HEK293 (cell line): Measurements from ENCODE around the gene FSCN2.

Experiments
- CTCF ChIA-PET: fragments of 350-600 bp; formaldehyde crosslinking; extraction: SDS; loops from one replicate; lab custom pipeline; 2021; ENCODE audit warnings: antibody characterized with exemption; lab: Yijun Ruan, JAX
- POLR2A ChIA-PET: fragments of 300-600 bp; formaldehyde crosslinking; extraction: SDS; loops from one replicate; lab custom pipeline; 2020; ENCODE audit warnings: antibody characterized with exemption, inconsistent platforms; lab: Yijun Ruan, JAX
- H3K27ac ChIP-seq: fragments of 200-500 bp; sonication (Bioruptor generic); 2 replicates; pipeline ENCODE4 v1.5.1; 2014; ENCODE audit warnings: low read depth, low read length, control low read depth, inconsistent platforms; ENCODE audit errors: extremely low read depth
- H3K36me3 ChIP-seq, 2 experiments: fragments of 200-500 bp in 1 of 2; sonication (Bioruptor generic) in 1 of 2; 1 replicate in 1 of 2; 2 replicates in 1 of 2; pipeline ENCODE4 v1.5.1; 2014 to 2017; ENCODE audit warnings: inconsistent platforms in 2 of 2, low read length in 2 of 2; ENCODE audit not compliant: control insufficient read depth in 2 of 2, insufficient read depth in 1 of 2
- H3K4me1 ChIP-seq: fragments of 200-500 bp; sonication (Bioruptor generic); 2 replicates; pipeline ENCODE4 v1.5.1; 2014; ENCODE audit warnings: mild to moderate bottlenecking, low read length, inconsistent platforms; ENCODE audit not compliant: control insufficient read depth, insufficient read depth
- H3K4me3 ChIP-seq: 2 replicates; pipeline ENCODE4 v1.5.1; 2011; ENCODE audit warnings: low read depth, mild to moderate bottlenecking, control low read depth, low read length, moderate library complexity
- H3K9me3 ChIP-seq: fragments of 200-500 bp; sonication (Bioruptor generic); 2 replicates; pipeline ENCODE4 v1.5.1; 2014; ENCODE audit warnings: low read depth, low read length, inconsistent platforms; ENCODE audit not compliant: control insufficient read depth, insufficient read depth
- ATF2 ChIP-seq: fragments of 450-650 bp; formaldehyde crosslinking; IDR thresholded peaks from 2 replicates; pipeline ENCODE4 v1.5.1; 2016; ENCODE audit warnings: missing biosample characterization, missing genetic modification characterization, low read depth
- GLI4 ChIP-seq: fragments of 450-650 bp; formaldehyde crosslinking; IDR thresholded peaks from 2 replicates; pipeline ENCODE4 v1.5.1; 2016; ENCODE audit warnings: missing biosample characterization, missing genetic modification characterization
- IKZF3 ChIP-seq: fragments of 450-650 bp; IDR thresholded peaks from 2 replicates; pipeline ENCODE4 v1.5.0; 2018; ENCODE audit warnings: missing biosample characterization, mild to moderate bottlenecking, missing genetic modification characterization, moderate library complexity
- KLF1 ChIP-seq: fragments of 450-650 bp; formaldehyde crosslinking; IDR thresholded peaks from 2 replicates; pipeline ENCODE4 v1.5.1; 2016; ENCODE audit warnings: missing biosample characterization, missing genetic modification characterization
- ZFP37 ChIP-seq: fragments of 450-650 bp; formaldehyde crosslinking; IDR thresholded peaks from 2 replicates; pipeline ENCODE4 v1.5.1; 2016; ENCODE audit warnings: missing biosample characterization, missing genetic modification characterization
- ZFP41 ChIP-seq: fragments of 450-650 bp; formaldehyde crosslinking; IDR thresholded peaks from 2 replicates; pipeline ENCODE4 v1.5.1; 2016; ENCODE audit warnings: missing biosample characterization, missing genetic modification characterization, borderline replicate concordance
- ZNF16 ChIP-seq: fragments of 450-650 bp; formaldehyde crosslinking; IDR thresholded peaks from 2 replicates; pipeline ENCODE4 v1.5.1; 2016; ENCODE audit warnings: low read depth, missing biosample characterization, missing genetic modification characterization
- ZNF19 ChIP-seq: fragments of 450-650 bp; formaldehyde crosslinking; IDR thresholded peaks from 2 replicates; pipeline ENCODE4; 2016; ENCODE audit warnings: missing biosample characterization, missing genetic modification characterization, low read depth
- ZNF202 ChIP-seq: fragments of 450-650 bp; formaldehyde crosslinking; IDR thresholded peaks from 2 replicates; pipeline ENCODE4 v1.5.1; 2016; ENCODE audit warnings: missing biosample characterization, missing genetic modification characterization, borderline replicate concordance
- ZNF221 ChIP-seq: fragments of 450-650 bp; formaldehyde crosslinking; IDR thresholded peaks from 2 replicates; pipeline ENCODE4 v1.5.1; 2017; ENCODE audit warnings: missing biosample characterization, missing genetic modification characterization, borderline replicate concordance
- ZNF26 ChIP-seq: fragments of 450-650 bp; formaldehyde crosslinking; IDR thresholded peaks from 2 replicates; pipeline ENCODE4 v1.5.1; 2016; ENCODE audit warnings: missing biosample characterization, missing genetic modification characterization
- ZNF266 ChIP-seq: fragments of 450-650 bp; formaldehyde crosslinking; IDR thresholded peaks from 2 replicates; pipeline ENCODE4 v1.5.1; 2016; ENCODE audit warnings: missing biosample characterization, missing genetic modification characterization, low read depth
- ZNF341 ChIP-seq: fragments of 450-650 bp; formaldehyde crosslinking; IDR thresholded peaks from 2 replicates; pipeline ENCODE4; 2016; ENCODE audit warnings: low read depth, missing biosample characterization, missing genetic modification characterization
- ZNF37A ChIP-seq: fragments of 450-650 bp; IDR thresholded peaks from 2 replicates; pipeline ENCODE4 v1.5.1; 2018; ENCODE audit warnings: missing biosample characterization, missing genetic modification characterization
- ZNF426 ChIP-seq: fragments of 450-650 bp; formaldehyde crosslinking; IDR thresholded peaks from 2 replicates; pipeline ENCODE4 v1.5.1; 2017; ENCODE audit warnings: missing biosample characterization, missing genetic modification characterization, mild to moderate bottlenecking, inconsistent platforms, moderate library complexity
- ZNF473 ChIP-seq: fragments of 450-650 bp; formaldehyde crosslinking; IDR thresholded peaks from 2 replicates; pipeline ENCODE4 v1.5.1; 2017; ENCODE audit warnings: missing biosample characterization, missing genetic modification characterization
- ZNF600 ChIP-seq: fragments of 450-650 bp; formaldehyde crosslinking; IDR thresholded peaks from 2 replicates; pipeline ENCODE4 v1.5.1; 2016; ENCODE audit warnings: missing biosample characterization, missing genetic modification characterization
- ZNF645 ChIP-seq: fragments of 450-650 bp; formaldehyde crosslinking; IDR thresholded peaks from 2 replicates; pipeline ENCODE4; 2016; ENCODE audit warnings: missing biosample characterization, missing genetic modification characterization
- ZNF658 ChIP-seq: fragments of 450-650 bp; formaldehyde crosslinking; IDR thresholded peaks from 2 replicates; pipeline ENCODE4; 2016; ENCODE audit warnings: missing biosample characterization, missing genetic modification characterization
- ZNF792 ChIP-seq: fragments of 450-650 bp; formaldehyde crosslinking; IDR thresholded peaks from 2 replicates; pipeline ENCODE4 v1.5.1; 2016; ENCODE audit warnings: missing biosample characterization, missing genetic modification characterization
- ZSCAN5A ChIP-seq: fragments of 450-650 bp; formaldehyde crosslinking; IDR thresholded peaks from 2 replicates; pipeline ENCODE4 v1.5.1; 2016; ENCODE audit warnings: missing biosample characterization, missing genetic modification characterization

The FSCN2 gene

GRCh38 chr17:81545160-81545949 lies 17.2 kb downstream of the FSCN2 start:
- Histone ChIP-seq H3K36me3 (peaks cover 9 to 92% of the 10 kb centered on the region in 2 experiments; a peak in 2 of 3 replicates), H3K27ac (no peak overlapping the region), H3K4me3 (no peak overlapping the region), H3K4me1 (no peaks in the 10 kb centered on the region), H3K9me3 (no peaks in the 10 kb centered on the region)
- ChIA-PET POLR2A (interaction anchor here (1.2 to 2.0 kb wide), 3 partner anchors 27 to 150 kb away, joined by 3 to 9 read pairs (median 4); partner anchors contain the start of gene BAHCC1), CTCF (interaction anchor here (0.6 to 2.7 kb wide), 3 partner anchors 55 to 288 kb away, joined by 4 to 13 read pairs (median 9); no protein-coding TSS in a partner anchor)
- TF ChIP-seq ZNF16 (no peak), ZNF473 (tag by site-specific recombination) (no peak), ZNF600 (peak; percentile 62), ZFP37 (no peak), ZFP41 (tag by site-specific recombination) (no peak), GLI4 (tag by site-specific recombination) (no peak)

GRCh38 chr17:81546906-81547613 lies 18.9 kb downstream of the FSCN2 start:
- H3K4me3 ChIP-seq = no peak overlapping the region
- peaks cover 9 to 84% of the 10 kb centered on the region in 2 experiments; a peak in 2 of 3 replicates for H3K36me3 ChIP-seq
- POLR2A ChIA-PET = interaction anchor here (0.7 to 2.0 kb wide), 5 partner anchors 29 to 130 kb away, joined by 3 to 9 read pairs (median 4); partner anchors contain the start of gene PDE6G
- H3K9me3 ChIP-seq = no peaks in the 10 kb centered on the region
- no peaks in the 10 kb centered on the region for H3K4me1 ChIP-seq
- no peak for TF ChIP-seq ZNF202
- no peak for TF ChIP-seq ZNF658 (tag by site-specific recombination)
- no peak for TF ChIP-seq IKZF3 (tag by site-specific recombination)
- TF ChIP-seq ZNF266 (tag by site-specific recombination) = no peak
- no peak for TF ChIP-seq KLF1 (tag by site-specific recombination)
- TF ChIP-seq ZSCAN5A (tag by site-specific recombination) = no peak
- no peak for TF ChIP-seq ZNF19
- no peak for TF ChIP-seq ATF2 (tag by site-specific recombination)
- TF ChIP-seq ZNF26 (tag by site-specific recombination) = no peak
- TF ChIP-seq ZNF645 = no peak
- TF ChIP-seq ZNF341 (tag by site-specific recombination) = no peak
- TF ChIP-seq ZNF426 (tag by site-specific recombination) = no peak
- TF ChIP-seq ZNF792 (tag by site-specific recombination) = no peak
- TF ChIP-seq ZNF221 (tag by site-specific recombination) = no peak
- no peak for TF ChIP-seq ZNF37A (tag by site-specific recombination)
- TF ChIP-seq, all 188 proteins: peak for 0
- CTCF ChIA-PET = interaction anchor here (1.4 kb wide), 1 partner anchor 54 kb away, joined by 9 read pairs; no protein-coding TSS in a partner anchor
- no peak overlapping the region for H3K27ac ChIP-seq
